ENCODE results near the gene PCSK4. TPM values are rescaled to one million over a fixed set of nuclear protein-coding genes. Genes with fewer than 3 reads are reported as not detected.

PCSK4 gene
- total RNA-seq, 1 donor = 1.4 TPM

GRCh38 chr19:1466018-1466460, 24.1 kb downstream of the PCSK4 start:
- H3K27ac ChIP-seq (ENCODE audit: low read depth, low read length) = no peak overlapping the region
- no peak overlapping the region for H3K4me2 ChIP-seq (ENCODE audit: insufficient read depth, low read length)
- no peak overlapping the region for H3K4me3 ChIP-seq (ENCODE audit: insufficient read depth, low read length)
- H3K9me3 ChIP-seq (ENCODE audit: low read depth, low read length) = no peaks in the 10 kb centered on the region
- no peak for DNase-seq (ENCODE audit: insufficient read length, low spot score, missing footprints)
- peaks cover 44% of the 10 kb centered on the region for H3K27me3 ChIP-seq (ENCODE audit: insufficient read depth, low read length)
- no peaks in the 10 kb centered on the region for H3K4me1 ChIP-seq (ENCODE audit: insufficient read depth, low read length)
- no peak for TF ChIP-seq CTCF (IDR thresholded peaks at IDR 0.05; ENCODE audit: extremely low read depth, low read depth, low read length)
- H3K36me3 ChIP-seq (ENCODE audit: insufficient read depth, low read length) = no peaks in the 10 kb centered on the region
- H3K79me2 ChIP-seq (ENCODE audit: insufficient read depth, low read length) = no peaks in the 10 kb centered on the region
- no peak overlapping the region for H2AFZ ChIP-seq (ENCODE audit: low read length)
- H4K20me1 ChIP-seq (ENCODE audit: insufficient read depth, low read length) = peaks cover 38% of the 10 kb centered on the region

GRCh38 chr19:1465191-1466016, 24.7 kb downstream of the PCSK4 start:
- no peak overlapping the region for H3K27ac ChIP-seq (ENCODE audit: low read depth, low read length)
- peak; percentile 97 for DNase-seq (ENCODE audit: insufficient read length, low spot score, missing footprints)
- H3K27me3 ChIP-seq (ENCODE audit: insufficient read depth, low read length) = peaks cover 38% of the 10 kb centered on the region
- TF ChIP-seq CTCF (IDR thresholded peaks at IDR 0.05; ENCODE audit: extremely low read depth, low read depth, low read length) = peak; percentile 31
- no peaks in the 10 kb centered on the region for H3K4me1 ChIP-seq (ENCODE audit: insufficient read depth, low read length)
- no peak overlapping the region for H3K4me3 ChIP-seq (ENCODE audit: insufficient read depth, low read length)
- H3K36me3 ChIP-seq (ENCODE audit: insufficient read depth, low read length) = no peaks in the 10 kb centered on the region
- no peak overlapping the region for H2AFZ ChIP-seq (ENCODE audit: low read length)
- peaks cover 32% of the 10 kb centered on the region for H4K20me1 ChIP-seq (ENCODE audit: insufficient read depth, low read length)
- H3K9me3 ChIP-seq (ENCODE audit: low read depth, low read length) = no peaks in the 10 kb centered on the region
- H3K4me2 ChIP-seq (ENCODE audit: insufficient read depth, low read length) = no peak overlapping the region
- no peaks in the 10 kb centered on the region for H3K79me2 ChIP-seq (ENCODE audit: insufficient read depth, low read length)

- Histone ChIP-seq H3K79me2 (ENCODE audit: insufficient read depth, low read length) (no peaks in the 10 kb centered on the region), H3K9me3 (ENCODE audit: low read depth, low read length) (no peaks in the 10 kb centered on the region), H2AFZ (ENCODE audit: low read length) (no peak overlapping the region), H4K20me1 (ENCODE audit: insufficient read depth, low read length) (peaks cover 27% of the 10 kb centered on the region), H3K4me2 (ENCODE audit: insufficient read depth, low read length) (no peak overlapping the region), H3K4me1 (ENCODE audit: insufficient read depth, low read length) (no peaks in the 10 kb centered on the region), H3K36me3 (ENCODE audit: insufficient read depth, low read length) (no peaks in the 10 kb centered on the region), H3K27ac (ENCODE audit: low read depth, low read length) (no peak overlapping the region), H3K27me3 (ENCODE audit: insufficient read depth, low read length) (peaks cover 17% of the 10 kb centered on the region), H3K4me3 (ENCODE audit: insufficient read depth, low read length) (no peak overlapping the region)
- DNase-seq (ENCODE audit: insufficient read length, low spot score, missing footprints) = no peak
- no peak for TF ChIP-seq CTCF (IDR thresholded peaks at IDR 0.05; ENCODE audit: extremely low read depth, low read depth, low read length)
Observed at GRCh38 chr19:1461862-1462261, 28.3 kb downstream of the PCSK4 start.
